Endothelial cell (in vitro differentiated cells): Measurements from ENCODE around the gene PPM1H. TPM values are rescaled to one million over a fixed set of nuclear protein-coding genes. Genes with fewer than 3 reads are reported as not detected.

Experiments used
- DNase-seq: peaks from one replicate; pipeline ENCODE4 v3.0.0; 2021; ENCODE audit warnings: low spot score
- H3K27ac Mint-ChIP-seq: one replicate; pipeline ENCODE4 v1.8.0; 2021; ENCODE audit warnings: mixed read lengths, inconsistent platforms; ENCODE audit not compliant: unreplicated experiment
- H3K27me3 Mint-ChIP-seq: one replicate; pipeline ENCODE4 v1.8.0; 2021; ENCODE audit warnings: mild to moderate bottlenecking, moderate library complexity, mixed read lengths, inconsistent platforms; ENCODE audit not compliant: unreplicated experiment
- H3K36me3 Mint-ChIP-seq: one replicate; pipeline ENCODE4 v1.8.0; 2021; ENCODE audit warnings: mild to moderate bottlenecking, low read depth, mixed read lengths, inconsistent platforms; ENCODE audit not compliant: unreplicated experiment
- H3K4me1 Mint-ChIP-seq: one replicate; pipeline ENCODE4 v1.8.0; 2021; ENCODE audit warnings: mild to moderate bottlenecking, mixed read lengths, inconsistent platforms; ENCODE audit not compliant: unreplicated experiment
- H3K4me3 Mint-ChIP-seq: one replicate; pipeline ENCODE4 v1.8.0; 2021; ENCODE audit warnings: mild to moderate bottlenecking, mixed read lengths, inconsistent platforms; ENCODE audit not compliant: unreplicated experiment
- H3K9me3 Mint-ChIP-seq: one replicate; pipeline ENCODE4 v1.8.0; 2021; ENCODE audit warnings: mixed read lengths, inconsistent platforms; ENCODE audit not compliant: unreplicated experiment
- total RNA-seq: library from RNA; stranded (reverse); fragmentation: NEBNext Ultra II Directional; extraction: Animal tissue kit (Norgen Biotek cat#: 25700); gene quantifications from one replicate; pipeline ENCODE4 v1.2.1, GENCODE V29; 2021; ENCODE audit not compliant: unreplicated experiment
- TF ChIP-seq, protein P1 (sequence below): fragments of 200-600 bp; sonication (generic); IDR thresholded peaks from one replicate; pipeline ENCODE4 v1.5.0; 2021; ENCODE audit warnings: antibody characterized with exemption; ENCODE audit not compliant: unreplicated experiment

Gene PPM1H
- total RNA-seq, 1 donor from 2014 or later: 71.8 TPM

DNA sequence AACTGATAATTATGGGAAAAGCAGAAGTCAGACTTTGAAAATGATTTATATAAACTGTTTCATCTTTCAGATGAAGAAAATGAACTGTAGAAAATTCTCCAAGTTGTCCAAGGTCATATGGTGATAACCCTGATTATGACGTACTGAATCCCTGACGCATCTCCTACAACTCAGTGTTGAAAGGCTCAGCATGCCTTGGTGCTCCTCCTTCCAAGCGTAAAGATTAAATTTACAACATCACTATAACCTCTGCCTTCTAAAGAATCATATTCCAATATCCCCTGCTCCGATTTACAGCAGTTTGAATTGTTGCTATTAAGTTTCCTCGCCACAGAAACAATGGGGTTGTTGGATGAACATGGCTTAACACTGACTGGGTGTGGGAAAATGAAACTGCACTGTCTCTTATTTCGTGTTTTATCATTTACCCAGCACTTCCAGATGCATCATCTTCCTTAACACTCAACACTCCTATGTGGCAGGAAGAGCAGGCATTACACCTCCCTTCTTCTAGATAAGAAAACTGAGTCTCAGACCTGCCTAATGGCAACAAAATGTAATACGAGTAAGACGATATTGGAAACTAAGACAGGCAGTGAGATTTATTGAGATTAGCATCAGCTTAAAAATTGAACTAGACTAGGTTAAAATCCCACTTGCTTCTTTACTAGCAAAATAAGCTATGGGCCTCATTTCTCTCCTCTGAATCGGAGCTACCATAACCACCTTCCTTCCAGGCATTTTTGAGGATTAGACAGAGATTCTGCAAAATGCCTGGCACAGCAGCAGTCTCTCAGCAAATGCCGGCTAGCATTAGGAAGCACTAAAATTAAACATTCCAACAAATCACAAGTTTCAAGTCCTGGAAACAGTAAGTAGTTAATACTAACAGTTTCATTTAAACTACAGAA lies 74.2 kb downstream of the PPM1H start:
- H3K27me3 Mint-ChIP-seq: peaks cover 4% of the 10 kb centered on the region
- no peak for DNase-seq
- no peaks in the 10 kb centered on the region for H3K9me3 Mint-ChIP-seq
- H3K36me3 Mint-ChIP-seq: no peaks in the 10 kb centered on the region
- peaks cover 62% of the 10 kb centered on the region for H3K4me1 Mint-ChIP-seq
- TF ChIP-seq, protein P1, sequence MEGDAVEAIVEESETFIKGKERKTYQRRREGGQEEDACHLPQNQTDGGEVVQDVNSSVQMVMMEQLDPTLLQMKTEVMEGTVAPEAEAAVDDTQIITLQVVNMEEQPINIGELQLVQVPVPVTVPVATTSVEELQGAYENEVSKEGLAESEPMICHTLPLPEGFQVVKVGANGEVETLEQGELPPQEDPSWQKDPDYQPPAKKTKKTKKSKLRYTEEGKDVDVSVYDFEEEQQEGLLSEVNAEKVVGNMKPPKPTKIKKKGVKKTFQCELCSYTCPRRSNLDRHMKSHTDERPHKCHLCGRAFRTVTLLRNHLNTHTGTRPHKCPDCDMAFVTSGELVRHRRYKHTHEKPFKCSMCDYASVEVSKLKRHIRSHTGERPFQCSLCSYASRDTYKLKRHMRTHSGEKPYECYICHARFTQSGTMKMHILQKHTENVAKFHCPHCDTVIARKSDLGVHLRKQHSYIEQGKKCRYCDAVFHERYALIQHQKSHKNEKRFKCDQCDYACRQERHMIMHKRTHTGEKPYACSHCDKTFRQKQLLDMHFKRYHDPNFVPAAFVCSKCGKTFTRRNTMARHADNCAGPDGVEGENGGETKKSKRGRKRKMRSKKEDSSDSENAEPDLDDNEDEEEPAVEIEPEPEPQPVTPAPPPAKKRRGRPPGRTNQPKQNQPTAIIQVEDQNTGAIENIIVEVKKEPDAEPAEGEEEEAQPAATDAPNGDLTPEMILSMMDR: no peak
- no peak overlapping the region for H3K27ac Mint-ChIP-seq
- no peak overlapping the region for H3K4me3 Mint-ChIP-seq

DNA sequence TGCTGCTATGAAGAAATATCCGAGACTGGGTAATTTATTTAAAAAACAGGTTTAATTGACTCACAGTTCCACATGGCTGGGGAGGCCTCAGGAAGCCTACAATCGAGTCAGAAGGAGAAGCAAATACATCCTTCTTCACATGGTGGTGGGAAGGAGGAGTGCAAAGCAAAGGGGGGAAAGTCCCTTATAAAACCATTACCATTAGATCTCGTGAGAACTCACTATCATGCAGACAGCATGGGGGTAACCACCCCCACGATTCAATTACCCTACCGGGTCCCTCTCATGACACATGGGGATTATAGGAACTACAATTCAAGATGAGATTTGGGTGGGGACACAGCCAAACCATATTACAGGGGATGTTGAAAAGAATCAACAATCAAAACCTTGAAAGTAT lies 74.9 kb downstream of the PPM1H start:
- Mint-ChIP-seq H3K4me3 (no peak overlapping the region), H3K36me3 (no peaks in the 10 kb centered on the region), H3K4me1 (peaks cover 62% of the 10 kb centered on the region), H3K27me3 (peaks cover 4% of the 10 kb centered on the region), H3K9me3 (no peaks in the 10 kb centered on the region), H3K27ac (peak overlapping the region; percentile 20)
- TF ChIP-seq, protein P1: no peak
- no peak for DNase-seq

DNA sequence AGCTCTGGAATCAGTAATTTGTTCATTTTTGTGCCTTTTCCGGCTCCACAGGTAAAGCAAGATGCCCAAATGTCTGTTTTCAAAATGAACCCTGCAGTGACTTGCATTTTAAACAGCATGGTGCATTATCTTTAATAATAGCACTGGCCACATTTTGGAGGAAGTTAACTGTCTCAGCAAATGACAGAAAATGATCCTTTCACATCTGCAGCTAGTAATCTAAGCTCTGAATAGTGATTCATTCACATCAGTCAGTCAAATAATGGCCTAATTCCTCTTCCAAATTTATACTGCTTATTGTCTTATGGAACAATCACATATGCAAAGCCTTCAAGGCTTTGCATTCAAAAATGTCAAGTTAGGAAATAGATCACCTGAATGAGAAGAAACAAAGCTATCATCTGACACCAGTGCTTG lies 75.6 kb downstream of the PPM1H start:
- Mint-ChIP-seq H3K4me1 (peaks cover 62% of the 10 kb centered on the region), H3K27me3 (peaks cover 4% of the 10 kb centered on the region), H3K9me3 (no peaks in the 10 kb centered on the region), H3K27ac (peak overlapping the region; percentile 20), H3K4me3 (no peak overlapping the region), H3K36me3 (no peaks in the 10 kb centered on the region)
- no peak for DNase-seq
- TF ChIP-seq, protein P1: no peak

DNA sequence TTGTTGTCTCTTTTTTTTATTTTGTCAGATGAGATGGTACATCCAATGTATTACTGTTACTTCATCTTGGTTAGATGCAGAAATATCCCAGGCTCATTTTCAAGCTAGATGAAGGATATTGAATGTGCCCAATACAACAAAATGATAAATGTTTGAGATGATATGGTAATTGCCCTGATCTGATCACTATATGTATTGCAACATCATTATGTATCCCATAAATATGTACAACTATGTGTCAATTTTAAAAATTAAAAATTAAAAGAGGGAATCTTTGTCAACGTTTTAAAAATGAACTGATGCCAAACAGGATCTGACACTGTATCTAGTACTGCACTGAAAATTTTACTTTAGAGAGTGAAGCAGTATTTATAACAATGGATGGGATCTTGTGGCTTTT lies 78.5 kb downstream of the PPM1H start:
- Mint-ChIP-seq H3K27ac (no peak overlapping the region), H3K36me3 (no peaks in the 10 kb centered on the region), H3K4me3 (no peak overlapping the region), H3K9me3 (no peaks in the 10 kb centered on the region), H3K4me1 (peaks cover 71% of the 10 kb centered on the region), H3K27me3 (peaks cover 6% of the 10 kb centered on the region)
- TF ChIP-seq, protein P1: no peak
- DNase-seq: no peak

DNA sequence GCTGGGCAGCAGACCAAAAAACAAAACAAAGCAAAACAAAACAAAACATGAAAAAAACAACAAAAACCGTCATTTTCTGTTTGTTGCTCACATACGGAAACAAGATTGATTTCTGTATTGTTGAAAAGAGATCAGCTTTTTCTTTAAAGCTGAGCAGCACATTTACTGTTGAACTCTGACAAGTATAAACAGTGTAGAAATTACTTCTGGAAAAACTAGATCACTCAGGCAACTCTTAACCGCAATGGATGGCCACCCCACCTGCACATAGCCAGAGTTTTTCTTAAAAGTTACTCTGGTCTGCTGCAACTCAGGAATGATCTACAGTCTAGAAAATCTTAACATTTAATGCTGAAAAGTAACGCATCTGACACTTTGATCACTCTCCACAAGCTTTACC lies 80.9 kb downstream of the PPM1H start:
- Mint-ChIP-seq H3K4me1 (peaks cover 59% of the 10 kb centered on the region), H3K9me3 (no peaks in the 10 kb centered on the region), H3K27ac (peak overlapping the region; percentile 75), H3K27me3 (peaks cover 6% of the 10 kb centered on the region), H3K36me3 (no peaks in the 10 kb centered on the region), H3K4me3 (no peak overlapping the region)
- TF ChIP-seq, protein P1: no peak
- DNase-seq: no peak
